ENCODE measurements around the gene FXYD5. TPM values are rescaled to one million over a fixed set of nuclear protein-coding genes. Genes with fewer than 3 reads are reported as not detected.

Gene FXYD5
- total and polyA plus RNA-seq, 9 of the 15 experiments (the other 6 are each of a cell fraction or from before 2014, with no cell fraction given): 104 to 537 (median 174) TPM

- H3K79me2 ChIP-seq (ENCODE audit: control insufficient read depth, insufficient read depth, low read length): no peaks in the 10 kb centered on the region
- BruUV-seq (replicated peaks): no TSS peak
- H3K4me1 ChIP-seq (replicated peaks in 1 of 2; ENCODE audit: control insufficient read depth in 2 of 2, insufficient read depth in 2 of 2, low read length in 2 of 2): peaks cover 13 to 28% of the 10 kb centered on the region in 2 experiments
- peaks cover 19% of the 10 kb centered on the region for H3K9me3 ChIP-seq (replicated peaks; ENCODE audit: control insufficient read depth, insufficient read depth, low read depth, low read length)
- no peak overlapping the region for H3K4me2 ChIP-seq (ENCODE audit: insufficient read depth, low read length)
- ATAC-seq (no peak), FAIRE-seq (no peak), DNase-seq (ENCODE audit: extremely low read depth in 1 of 4, low spot score in 3 of 4) (peak in 1 of 4 experiments; percentile 57)
- H3K9ac ChIP-seq (ENCODE audit: insufficient read depth in 1 of 2, low read depth in 2 of 2, low read length in 2 of 2): no peak overlapping the region
- in situ Hi-C loops (cut with MboI): no loop called here
- no peak overlapping the region for H2AFZ ChIP-seq (ENCODE audit: low read depth, low read length)
- intact Hi-C loops (cut with micrococcal nuclease): no loop called here
- H3K9me1 ChIP-seq (ENCODE audit: control insufficient read depth, insufficient read depth, low read length): no peaks in the 10 kb centered on the region
- POLR2A ChIA-PET: no interaction called here
- H4K20me1 ChIP-seq (replicated peaks; ENCODE audit: control insufficient read depth, insufficient read depth, low read length): no peaks in the 10 kb centered on the region
- WGBS (ENCODE audit: insufficient coverage, low coverage, missing lambda C conversion rate): 70% methylated on average over 3 of the region's 3 CpGs
- H3K4me3 ChIP-seq: no peak overlapping the region
- no peak overlapping the region for H3K27ac ChIP-seq (ENCODE audit: extremely low read depth, low read depth, low read length)
- no peaks in the 10 kb centered on the region for H3K27me3 ChIP-seq (ENCODE audit: control insufficient read depth in 2 of 2, insufficient read depth in 2 of 2, low read length in 2 of 2)
- no peaks in the 10 kb centered on the region for H3K36me3 ChIP-seq (ENCODE audit: control insufficient read depth, insufficient read depth, low read length)
- CTCF ChIA-PET (ENCODE audit: low intra/inter-chr PET ratio): no interaction called here
- TF ChIP-seq EP300 (IDR thresholded peaks at IDR 0.05; ENCODE audit: low read length): no peak
- TF ChIP-seq ZNF780A (CRISPR knock-in tag; IDR thresholded peaks at IDR 0.05): no peak
- TF ChIP-seq TFE3 (CRISPR knock-in tag; IDR thresholded peaks at IDR 0.05): peak; percentile 71
- TF ChIP-seq CBX3 (IDR thresholded peaks at IDR 0.05; ENCODE audit: borderline replicate concordance in 1 of 2, low read length in 2 of 2): peak in 1 of 2 experiments; percentile 10; a peak in 1 of 3 replicates
- TF ChIP-seq CBX1 (IDR thresholded peaks at IDR 0.05; ENCODE audit: low read depth): 0 out of 2 replicates have a peak, but pooled peaks have one; percentile 4
- peak in 1 of 2 experiments; percentile 46; a peak in 2 of 4 replicates for TF ChIP-seq RAD21 (CRISPR knock-in tag; conservative IDR thresholded peaks at IDR 0.05 in 1 of 2, IDR thresholded peaks at IDR 0.05 in 1 of 2)
- TF ChIP-seq RAD51 (IDR thresholded peaks at IDR 0.05; ENCODE audit: borderline replicate concordance, low read depth): no peak
- TF ChIP-seq TAF15 (IDR thresholded peaks at IDR 0.05; ENCODE audit: low read depth, low read length): no peak
- peak; percentile 62; the same call in 1 of the 2 replicates for TF ChIP-seq BCOR (IDR thresholded peaks at IDR 0.05)
- no peak for TF ChIP-seq MED1 (CRISPR knock-in tag; IDR thresholded peaks at IDR 0.05; ENCODE audit: borderline replicate concordance)
- 0 out of 2 replicates have a peak, but pooled peaks have one; percentile 20 for TF ChIP-seq NFIC (IDR thresholded peaks at IDR 0.05)
- TF ChIP-seq, protein P1, sequence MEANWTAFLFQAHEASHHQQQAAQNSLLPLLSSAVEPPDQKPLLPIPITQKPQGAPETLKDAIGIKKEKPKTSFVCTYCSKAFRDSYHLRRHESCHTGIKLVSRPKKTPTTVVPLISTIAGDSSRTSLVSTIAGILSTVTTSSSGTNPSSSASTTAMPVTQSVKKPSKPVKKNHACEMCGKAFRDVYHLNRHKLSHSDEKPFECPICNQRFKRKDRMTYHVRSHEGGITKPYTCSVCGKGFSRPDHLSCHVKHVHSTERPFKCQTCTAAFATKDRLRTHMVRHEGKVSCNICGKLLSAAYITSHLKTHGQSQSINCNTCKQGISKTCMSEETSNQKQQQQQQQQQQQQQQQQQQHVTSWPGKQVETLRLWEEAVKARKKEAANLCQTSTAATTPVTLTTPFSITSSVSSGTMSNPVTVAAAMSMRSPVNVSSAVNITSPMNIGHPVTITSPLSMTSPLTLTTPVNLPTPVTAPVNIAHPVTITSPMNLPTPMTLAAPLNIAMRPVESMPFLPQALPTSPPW (CRISPR knock-in tag; IDR thresholded peaks at IDR 0.05): no peak
- TF ChIP-seq, protein P2, sequence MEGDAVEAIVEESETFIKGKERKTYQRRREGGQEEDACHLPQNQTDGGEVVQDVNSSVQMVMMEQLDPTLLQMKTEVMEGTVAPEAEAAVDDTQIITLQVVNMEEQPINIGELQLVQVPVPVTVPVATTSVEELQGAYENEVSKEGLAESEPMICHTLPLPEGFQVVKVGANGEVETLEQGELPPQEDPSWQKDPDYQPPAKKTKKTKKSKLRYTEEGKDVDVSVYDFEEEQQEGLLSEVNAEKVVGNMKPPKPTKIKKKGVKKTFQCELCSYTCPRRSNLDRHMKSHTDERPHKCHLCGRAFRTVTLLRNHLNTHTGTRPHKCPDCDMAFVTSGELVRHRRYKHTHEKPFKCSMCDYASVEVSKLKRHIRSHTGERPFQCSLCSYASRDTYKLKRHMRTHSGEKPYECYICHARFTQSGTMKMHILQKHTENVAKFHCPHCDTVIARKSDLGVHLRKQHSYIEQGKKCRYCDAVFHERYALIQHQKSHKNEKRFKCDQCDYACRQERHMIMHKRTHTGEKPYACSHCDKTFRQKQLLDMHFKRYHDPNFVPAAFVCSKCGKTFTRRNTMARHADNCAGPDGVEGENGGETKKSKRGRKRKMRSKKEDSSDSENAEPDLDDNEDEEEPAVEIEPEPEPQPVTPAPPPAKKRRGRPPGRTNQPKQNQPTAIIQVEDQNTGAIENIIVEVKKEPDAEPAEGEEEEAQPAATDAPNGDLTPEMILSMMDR (IDR thresholded peaks at IDR 0.05 in 2 of 3, conservative IDR thresholded peaks at IDR 0.05 in 1 of 3; ENCODE audit: insufficient read depth in 2 of 3, low read depth in 1 of 3, low read length in 3 of 3): 0 out of 6 replicates have a peak, but pooled peaks of 1 of the 3 experiments have one; percentile 20
- peak; percentile 62 for TF ChIP-seq RBM25 (IDR thresholded peaks at IDR 0.05; ENCODE audit: low read depth, low read length, severe bottlenecking)
- no peak for TF ChIP-seq BMI1 (IDR thresholded peaks at IDR 0.05; ENCODE audit: low read length)
Measured at GRCh38 chr19:35216833-35217648, 62.5 kb downstream of the FXYD5 start.
